ENCODE measurements around the gene NPPA. TPM values are rescaled to one million over a fixed set of nuclear protein-coding genes. Genes with fewer than 3 reads are reported as not detected.

NPPA gene
- total and polyA plus RNA-seq, 9 of the 15 experiments (the other 6 are each of a cell fraction or from before 2014, with no cell fraction given): not detected

- no peak for TF ChIP-seq CHAMP1 (IDR thresholded peaks at IDR 0.05)
- TF ChIP-seq NFE2L1 (tag; IDR thresholded peaks at IDR 0.05; ENCODE audit: borderline replicate concordance, low read depth): no peak
- no peak for TF ChIP-seq SAFB (IDR thresholded peaks at IDR 0.05; ENCODE audit: borderline replicate concordance, low read depth, low read length)
These were observed 44.4 kb downstream of the NPPA start (continued) for GRCh38 chr1:11802973-11803885.

- in situ Hi-C loops (cut with MboI): no loop called here
- H3K9me3 ChIP-seq (replicated peaks; ENCODE audit: control insufficient read depth, insufficient read depth, low read depth, low read length): no peaks in the 10 kb centered on the region
- FAIRE-seq (peak; percentile 49), ATAC-seq (peak; percentile 22), DNase-seq (ENCODE audit: extremely low read depth in 1 of 4, low spot score in 3 of 4) (peak in 3 of 4 experiments; percentile 29 to 84 (median 62))
- peaks cover 56 to 61% of the 10 kb centered on the region in 2 experiments for H3K4me1 ChIP-seq (replicated peaks in 1 of 2; ENCODE audit: control insufficient read depth in 2 of 2, insufficient read depth in 2 of 2, low read length in 2 of 2)
- H3K9me1 ChIP-seq (ENCODE audit: control insufficient read depth, insufficient read depth, low read length): no peaks in the 10 kb centered on the region
- H3K9ac ChIP-seq (ENCODE audit: insufficient read depth in 1 of 2, low read depth in 2 of 2, low read length in 2 of 2): peak overlapping the region; percentile 71 to 91
- intact Hi-C loops (cut with micrococcal nuclease): loop anchor here (5.0 kb wide), 1 partner anchor 180 kb away; the partner anchor contains the start of gene MFN2
- CTCF ChIA-PET (ENCODE audit: low intra/inter-chr PET ratio): no interaction called here
- H3K36me3 ChIP-seq (ENCODE audit: control insufficient read depth, insufficient read depth, low read length): peaks cover 43% of the 10 kb centered on the region
- H3K27me3 ChIP-seq (ENCODE audit: control insufficient read depth in 2 of 2, insufficient read depth in 2 of 2, low read length in 2 of 2): no peaks in the 10 kb centered on the region
- H3K4me2 ChIP-seq (ENCODE audit: insufficient read depth, low read length): peak overlapping the region; percentile 92
- POLR2A ChIA-PET: interaction anchor here (0.6 to 4.9 kb wide), 7 partner anchors 12 to 138 kb away, joined by 3 to 80 read pairs (median 5); no protein-coding TSS in a partner anchor
- H3K4me3 ChIP-seq: peak overlapping the region; percentile 81
- 0 out of 2 replicates have a peak, but pooled peaks cover 5% of the 10 kb centered on the region for H4K20me1 ChIP-seq (replicated peaks; ENCODE audit: control insufficient read depth, insufficient read depth, low read length)
- BruUV-seq (replicated peaks): no TSS peak
- peaks cover 80% of the 10 kb centered on the region for H3K79me2 ChIP-seq (ENCODE audit: control insufficient read depth, insufficient read depth, low read length)
- 0% methylated on average over 6 of the region's 6 CpGs for WGBS (ENCODE audit: insufficient coverage, low coverage, missing lambda C conversion rate)
- H3K27ac ChIP-seq (ENCODE audit: extremely low read depth, low read depth, low read length): peak overlapping the region; percentile 100
- no peak overlapping the region for H2AFZ ChIP-seq (ENCODE audit: low read depth, low read length)
- TF ChIP-seq THAP7 (CRISPR knock-in tag; IDR thresholded peaks at IDR 0.05) (0 out of 2 replicates have a peak, but pooled peaks have one; percentile 11), MCM2 (IDR thresholded peaks at IDR 0.05; ENCODE audit: low read depth) (no peak), ZNF699 (CRISPR knock-in tag; IDR thresholded peaks at IDR 0.05; ENCODE audit: insufficient replicate concordance) (no peak), ZBTB2 (IDR thresholded peaks at IDR 0.05) (0 out of 2 replicates have a peak, but pooled peaks have one; percentile 30), GABPB1 (CRISPR knock-in tag; IDR thresholded peaks at IDR 0.05) (peak; percentile 92), JUND (IDR thresholded peaks at IDR 0.05; ENCODE audit: borderline replicate concordance, low read depth, low read length) (no peak), JUND (tag; IDR thresholded peaks at IDR 0.05; ENCODE audit: borderline replicate concordance, low read depth, low read length) (peak; percentile 20; the same call in 1 of the 3 replicates), USF1 (CRISPR knock-in tag; IDR thresholded peaks at IDR 0.05) (peak; percentile 54; the same call in 1 of the 2 replicates), TCF15 (CRISPR knock-in tag; IDR thresholded peaks at IDR 0.05) (no peak)
These were observed 45.0 kb downstream of the NPPA start for GRCh38 chr1:11802616-11802972.

All from K562 (cell line).